Measurements from ENCODE around the gene MBLAC1.
A peak's percentile ranks its signal among the peaks of the same experiment; 100 is the strongest.

MBLAC1 gene

DNA sequence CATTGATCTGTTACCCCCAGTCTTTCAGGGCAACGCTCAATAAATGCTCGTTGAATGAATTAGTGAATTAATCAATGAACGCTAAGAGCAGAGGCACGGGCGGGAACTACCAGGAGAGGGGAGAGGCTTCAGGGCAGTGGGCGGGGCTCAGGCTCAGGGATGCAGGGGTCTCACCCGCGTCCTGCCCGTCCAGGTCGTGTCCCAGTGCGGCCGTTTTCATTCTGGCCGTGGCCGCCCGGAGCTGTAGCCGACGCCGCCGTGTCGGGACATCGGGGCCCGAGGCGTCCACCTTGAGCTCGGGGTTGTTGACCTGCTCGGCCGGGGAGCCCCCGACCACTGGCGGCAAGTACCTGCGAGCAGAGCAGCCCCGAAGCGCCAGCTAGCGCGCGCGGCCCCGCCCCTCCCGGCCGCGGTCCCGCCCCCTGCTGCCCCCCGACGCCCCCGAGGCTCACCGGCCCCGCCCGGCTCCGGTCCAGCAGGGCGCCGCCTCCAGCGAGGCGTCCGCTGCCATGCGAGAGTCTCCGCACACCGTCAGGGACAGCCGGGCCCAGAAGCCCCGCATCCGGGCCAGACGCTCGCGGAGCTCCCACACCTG, 44.4 kb downstream of the MBLAC1 start:
- DNase-seq (ENCODE audit: low read depth), result no peak

DNA sequence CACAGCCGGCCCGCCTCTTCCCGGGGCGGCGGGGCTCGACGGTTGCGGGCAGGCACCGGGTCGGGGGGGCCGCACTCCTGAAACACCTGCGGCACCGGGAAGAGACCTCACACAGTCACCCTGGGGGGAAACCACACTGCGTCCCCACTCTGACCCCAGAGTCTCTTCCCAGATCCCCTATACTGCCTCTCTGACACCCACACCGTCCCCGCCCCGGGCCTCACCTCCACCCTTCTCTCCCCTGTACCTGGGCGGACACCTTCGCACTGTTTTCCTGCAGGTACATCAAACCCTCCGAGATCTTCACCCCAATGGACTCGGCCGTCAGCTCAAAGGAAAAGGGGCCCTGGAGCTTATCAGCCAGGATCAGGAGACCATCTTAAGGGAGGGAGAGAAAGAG, 45.1 kb downstream of the MBLAC1 start:
- no peak for DNase-seq (ENCODE audit: low read depth)

DNA sequence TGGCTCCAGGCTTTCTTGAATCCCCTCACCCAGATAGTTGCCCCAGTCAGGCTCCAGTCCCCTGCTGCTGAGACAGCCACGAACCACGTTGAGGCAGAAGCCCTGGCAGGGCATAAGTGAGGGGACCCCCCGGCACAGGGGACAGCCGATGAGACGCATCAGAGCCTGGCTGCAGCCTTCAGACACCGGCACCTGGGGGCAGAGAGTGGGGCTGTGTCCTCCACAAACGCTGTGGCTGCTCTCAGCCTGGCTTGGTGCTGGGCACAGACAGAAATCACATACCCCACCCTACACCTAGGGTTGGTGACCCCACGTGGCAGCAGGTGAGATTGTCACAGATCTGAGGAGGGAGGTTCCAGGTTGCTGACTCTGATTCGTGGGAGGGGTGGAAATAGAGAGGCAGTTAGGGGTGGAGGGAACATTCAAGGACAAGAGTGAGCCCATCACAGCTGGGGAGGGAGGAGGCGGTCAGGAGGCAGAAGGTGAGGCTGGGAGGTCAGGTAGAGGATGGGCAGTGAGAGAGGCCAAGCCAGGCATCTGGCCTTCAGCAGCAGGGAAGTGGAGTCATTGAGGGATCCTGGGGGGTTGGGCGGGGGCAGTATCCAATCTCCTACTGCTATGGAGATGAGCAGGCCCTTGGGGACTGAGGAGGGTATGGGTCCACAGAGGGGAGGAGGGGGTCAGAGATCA, 47.2 kb downstream of the MBLAC1 start:
- DNase-seq (ENCODE audit: low read depth), result no peak

- no peak for DNase-seq (ENCODE audit: low read depth)
Measured at GRCh38 chr7:100174582-100174981, 47.8 kb downstream of the MBLAC1 start.

DNA sequence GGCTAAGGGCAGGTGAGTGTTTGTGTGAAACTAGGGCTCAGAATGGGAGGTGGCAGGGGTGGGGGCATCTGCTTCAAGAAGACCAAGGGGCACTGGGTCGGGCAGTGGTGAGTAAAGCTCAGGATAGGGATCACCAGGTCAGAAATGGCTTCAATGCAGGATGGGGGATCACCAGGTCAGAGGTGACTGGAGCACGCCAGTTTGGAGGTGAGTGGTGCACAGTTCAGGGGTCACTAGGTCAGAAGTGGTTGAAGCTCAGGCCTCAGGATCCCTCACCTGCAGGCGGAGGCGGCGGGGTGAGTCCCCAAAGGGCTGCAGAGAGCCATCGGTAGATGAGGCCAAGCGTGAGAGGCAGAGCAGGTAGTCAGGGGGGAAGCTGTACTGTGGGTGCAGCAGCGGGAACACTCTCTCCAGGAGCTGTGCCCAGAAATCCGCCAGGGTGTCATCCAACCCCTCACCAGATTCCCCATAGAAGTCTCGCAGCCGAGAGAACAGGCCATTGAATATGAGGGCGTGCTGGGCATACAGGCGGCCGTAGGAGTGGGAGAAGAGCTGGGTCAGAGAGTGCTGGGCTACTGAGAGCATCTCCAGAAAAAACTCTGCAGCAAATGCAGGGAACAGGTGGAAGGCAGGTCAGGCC, 48.6 kb downstream of the MBLAC1 start:
- no peak for DNase-seq (ENCODE audit: low read depth)

DNA sequence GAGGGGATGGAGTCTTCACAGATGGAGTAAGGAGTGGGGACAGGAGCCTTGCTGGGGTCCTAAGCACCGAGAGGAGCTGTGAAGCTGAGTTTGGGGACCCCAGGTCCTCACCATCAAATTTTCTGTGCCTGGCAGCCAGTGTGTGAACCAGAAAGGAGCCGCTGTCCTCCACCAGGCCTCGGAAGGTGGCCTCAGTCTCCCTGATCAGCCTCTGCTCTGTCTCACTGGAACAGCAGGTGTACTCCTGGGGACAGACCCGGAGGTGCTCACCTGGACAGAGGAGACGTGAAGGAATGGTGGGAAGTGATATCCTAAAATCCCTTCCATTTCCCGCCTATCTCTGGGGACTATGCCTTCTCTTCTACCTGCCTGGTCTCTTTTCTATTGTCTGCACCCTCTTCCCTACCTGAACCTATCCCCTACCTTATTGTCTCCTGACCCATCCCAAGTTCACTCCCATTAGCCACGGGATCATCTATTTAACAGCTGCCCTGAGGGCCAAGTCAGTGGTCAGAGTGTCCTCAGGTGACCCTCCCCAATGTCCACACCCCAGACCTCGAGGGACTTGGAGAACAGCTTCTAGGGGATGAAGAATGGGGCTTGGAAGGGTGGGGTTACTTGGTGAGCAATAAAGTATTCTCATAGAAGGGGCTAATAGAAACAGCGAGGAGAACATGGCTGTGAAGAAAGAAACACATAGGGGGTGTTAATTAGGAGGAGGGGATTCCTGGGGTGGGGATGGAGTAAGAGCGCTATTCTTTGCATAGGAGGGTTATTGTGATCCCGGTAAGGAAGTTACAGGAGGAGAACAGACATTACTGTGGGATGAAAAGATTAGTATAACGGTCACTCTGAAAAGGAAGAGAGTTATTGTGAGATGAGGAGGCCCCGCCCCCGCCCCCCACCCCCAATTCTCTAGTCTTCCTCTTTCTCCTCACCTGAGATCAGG, 49.6 kb downstream of the MBLAC1 start:
- no peak for DNase-seq (ENCODE audit: low read depth)

DNA sequence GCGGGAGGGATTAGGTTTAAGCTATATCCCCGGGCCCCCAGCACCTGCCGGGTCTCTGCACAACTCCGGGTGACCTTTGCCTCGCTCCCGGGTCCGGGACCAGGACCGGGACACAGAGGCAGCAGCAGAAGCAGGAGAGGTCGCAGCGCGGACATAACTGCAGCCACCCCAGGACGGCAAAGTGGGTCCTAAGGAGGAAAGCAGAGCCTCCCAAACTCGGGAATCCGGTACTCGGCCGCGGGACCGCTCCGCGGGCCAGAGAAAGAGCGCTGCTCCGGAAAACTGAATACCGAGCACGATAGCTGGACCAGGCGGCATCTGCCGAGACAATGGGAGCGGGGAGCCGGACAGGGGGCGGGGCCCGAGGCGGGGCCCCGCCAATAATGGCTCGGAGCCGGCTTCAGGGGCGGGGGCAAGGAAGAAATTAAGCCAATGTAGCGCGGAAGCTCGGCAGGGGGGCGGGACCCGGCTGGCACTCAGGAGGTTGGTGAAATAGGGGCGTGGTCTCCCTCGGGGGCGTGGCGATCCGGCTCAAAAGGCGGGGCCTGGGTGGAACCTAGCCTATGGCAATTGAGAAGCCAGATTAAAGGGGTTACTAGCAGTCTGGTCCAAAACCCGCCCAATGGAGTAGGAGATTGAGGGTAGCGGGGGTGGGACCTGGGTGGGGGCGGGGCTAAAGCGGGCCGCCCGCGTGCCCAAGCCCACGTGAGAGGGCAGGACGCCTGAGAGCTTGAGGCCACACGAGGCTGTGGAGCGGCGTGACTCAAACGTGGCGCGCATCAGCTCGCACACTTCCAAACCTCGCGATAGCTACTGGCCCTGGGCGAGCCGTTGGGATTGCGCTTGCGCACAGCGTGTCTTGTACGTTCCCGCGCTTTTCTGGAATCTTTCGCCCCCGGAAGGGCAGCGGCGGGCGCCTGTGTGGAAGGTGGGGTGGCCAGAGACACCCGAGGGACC, 50.6 kb downstream of the MBLAC1 start, which contains the start of the genes GPC2 and STAG3:
TSS of gene GPC2 (minus strand) at position 337 of the 957 bp plus-strand sequence. CDS start at position 155, 182 bp downstream.
TSS of gene STAG3 (plus strand) at position 874 of the 957 bp plus-strand sequence. CDS start 2,639 bp downstream, outside the sequence.
- DNase-seq (ENCODE audit: low read depth), result peak; percentile 90

Measured in stromal cell of bone marrow (primary cell).